ENCODE results near the gene SMIM10.
"Not testable (repeated sequence)": the region's sequence is repeated elsewhere in the genome, so short reads cannot be mapped to it uniquely, and the experiment has no call there.

Gene SMIM10

GRCh38 chrX:135010921-135011320 lies 20.1 kb downstream of the SMIM10 start:
- no peak for DNase-seq (ENCODE audit: extremely low read depth, low read depth)
- no peak for TF ChIP-seq CTCF (IDR thresholded peaks at IDR 0.05; ENCODE audit: low read depth, low read length)

- DNase-seq (ENCODE audit: extremely low read depth, low read depth): no peak
- no peak for TF ChIP-seq CTCF (IDR thresholded peaks at IDR 0.05; ENCODE audit: low read depth, low read length)
Measured at GRCh38 chrX:135015523-135016245, 24.9 kb downstream of the SMIM10 start.

GRCh38 chrX:135019890-135020289 lies 29.1 kb downstream of the SMIM10 start:
- DNase-seq (ENCODE audit: extremely low read depth, low read depth): not testable (repeated sequence)

GRCh38 chrX:135023791-135024190 lies 33.0 kb downstream of the SMIM10 start:
- DNase-seq (ENCODE audit: extremely low read depth, low read depth): not testable (repeated sequence)

GRCh38 chrX:135024526-135024925 lies 33.7 kb downstream of the SMIM10 start:
- DNase-seq (ENCODE audit: extremely low read depth, low read depth): no peak
- TF ChIP-seq CTCF (IDR thresholded peaks at IDR 0.05; ENCODE audit: low read depth, low read length): no peak

GRCh38 chrX:135030207-135030963 lies 39.6 kb downstream of the SMIM10 start:
- not testable (repeated sequence) for DNase-seq (ENCODE audit: extremely low read depth, low read depth)

- not testable (repeated sequence) for DNase-seq (ENCODE audit: extremely low read depth, low read depth)
Measured at GRCh38 chrX:135041149-135042123, 50.6 kb downstream of the SMIM10 start.
